ENCODE data around the gene GSG1L. TPM values are rescaled to one million over a fixed set of nuclear protein-coding genes. Genes with fewer than 3 reads are reported as not detected.

The GSG1L gene
- total and polyA plus RNA-seq, 2 experiments from 2014 or later: not detected

DNA sequence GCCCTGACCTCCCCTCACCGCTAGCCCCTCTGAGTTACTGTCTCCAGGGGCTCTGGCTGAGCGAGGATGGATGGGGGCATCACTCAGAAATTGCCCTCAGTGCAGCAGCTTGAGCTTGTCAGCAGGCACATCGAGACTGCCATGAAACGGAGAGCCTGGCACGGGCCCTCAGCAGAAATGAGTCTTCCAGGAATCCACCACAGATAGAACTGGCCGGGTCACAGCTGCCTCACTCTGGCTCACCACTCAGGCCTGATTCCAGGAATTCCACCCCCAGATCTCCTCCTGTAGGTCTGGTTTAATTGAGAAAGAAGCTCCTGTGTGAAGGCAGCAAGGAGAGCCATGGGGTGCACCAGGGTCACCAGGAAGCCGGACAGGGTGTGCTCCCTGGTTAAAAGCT lies 85.5 kb downstream of the GSG1L start:
- no peak for TF ChIP-seq CTCF (IDR thresholded peaks at IDR 0.05; ENCODE audit: poor library complexity)
- TF ChIP-seq EZH2 (IDR thresholded peaks at IDR 0.05; ENCODE audit: borderline replicate concordance): no peak
- TF ChIP-seq EZH2phosphoT487 (IDR thresholded peaks at IDR 0.05; ENCODE audit: low read depth, severe bottlenecking, unreplicated experiment): no peak
- H3K4me3 ChIP-seq: no peak overlapping the region

DNA sequence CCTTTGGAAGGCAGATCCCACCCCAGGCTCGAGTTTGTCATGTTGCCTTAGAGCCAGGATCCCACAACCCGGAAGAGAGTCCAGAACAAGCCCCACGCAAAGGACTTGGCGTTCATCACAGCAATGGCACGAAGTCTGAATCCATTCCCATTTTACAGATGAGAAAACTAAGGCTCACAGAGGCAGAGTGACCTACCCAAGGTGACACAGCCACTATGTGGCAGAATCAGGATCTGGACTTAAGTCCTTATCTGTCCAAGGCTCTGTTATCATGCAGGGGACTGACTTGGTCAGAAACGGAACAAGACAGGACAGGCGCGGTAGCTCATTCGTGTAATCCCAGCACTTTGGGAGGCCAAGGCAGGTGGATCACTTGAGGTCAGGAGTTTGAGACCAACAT lies 86.5 kb downstream of the GSG1L start:
- Histone ChIP-seq H3K4me3 (no peak overlapping the region), H3K9me3 (ENCODE audit: low read depth) (no peaks in the 10 kb centered on the region), H3K27me3 (no peaks in the 10 kb centered on the region), H3K4me2 (no peak overlapping the region), H3K9me2 (replicated peaks; ENCODE audit: insufficient read depth) (no peaks in the 10 kb centered on the region), H3K27ac (no peak overlapping the region), H3K79me2 (no peaks in the 10 kb centered on the region), H3K4me1 (ENCODE audit: insufficient read depth) (no peaks in the 10 kb centered on the region), H3K36me3 (replicated peaks; ENCODE audit: insufficient read depth, low read depth) (no peaks in the 10 kb centered on the region), H4K20me1 (ENCODE audit: insufficient read depth, poor library complexity, severe bottlenecking) (no peaks in the 10 kb centered on the region), H2AFZ (no peak overlapping the region)
- WGBS (ENCODE audit: low lambda C conversion rate, missing lambda C conversion rate): 87% methylated on average over 9 of the region's 9 CpGs
- TF ChIP-seq CTCF (IDR thresholded peaks at IDR 0.05; ENCODE audit: poor library complexity) (no peak), EZH2phosphoT487 (IDR thresholded peaks at IDR 0.05; ENCODE audit: low read depth, severe bottlenecking, unreplicated experiment) (no peak), EZH2 (IDR thresholded peaks at IDR 0.05; ENCODE audit: borderline replicate concordance) (no peak)
- no peak for DNase-seq (ENCODE audit: low spot score)

More for the DNA sequence above, 85.5 kb downstream of the GSG1L start:
- no peaks in the 10 kb centered on the region for H3K36me3 ChIP-seq (replicated peaks; ENCODE audit: insufficient read depth, low read depth)
- DNase-seq (ENCODE audit: low spot score): no peak
- no peaks in the 10 kb centered on the region for H3K9me3 ChIP-seq (ENCODE audit: low read depth)
- H3K4me1 ChIP-seq (ENCODE audit: insufficient read depth): no peaks in the 10 kb centered on the region
- H3K27me3 ChIP-seq: no peaks in the 10 kb centered on the region
- no peaks in the 10 kb centered on the region for H3K9me2 ChIP-seq (replicated peaks; ENCODE audit: insufficient read depth)
- H3K79me2 ChIP-seq: no peaks in the 10 kb centered on the region
- H3K27ac ChIP-seq: no peak overlapping the region
- H3K4me2 ChIP-seq: no peak overlapping the region
- H4K20me1 ChIP-seq (ENCODE audit: insufficient read depth, poor library complexity, severe bottlenecking): no peaks in the 10 kb centered on the region
- 68% methylated on average over 7 of the region's 7 CpGs for WGBS (ENCODE audit: low lambda C conversion rate, missing lambda C conversion rate)
- no peak overlapping the region for H2AFZ ChIP-seq

DNA sequence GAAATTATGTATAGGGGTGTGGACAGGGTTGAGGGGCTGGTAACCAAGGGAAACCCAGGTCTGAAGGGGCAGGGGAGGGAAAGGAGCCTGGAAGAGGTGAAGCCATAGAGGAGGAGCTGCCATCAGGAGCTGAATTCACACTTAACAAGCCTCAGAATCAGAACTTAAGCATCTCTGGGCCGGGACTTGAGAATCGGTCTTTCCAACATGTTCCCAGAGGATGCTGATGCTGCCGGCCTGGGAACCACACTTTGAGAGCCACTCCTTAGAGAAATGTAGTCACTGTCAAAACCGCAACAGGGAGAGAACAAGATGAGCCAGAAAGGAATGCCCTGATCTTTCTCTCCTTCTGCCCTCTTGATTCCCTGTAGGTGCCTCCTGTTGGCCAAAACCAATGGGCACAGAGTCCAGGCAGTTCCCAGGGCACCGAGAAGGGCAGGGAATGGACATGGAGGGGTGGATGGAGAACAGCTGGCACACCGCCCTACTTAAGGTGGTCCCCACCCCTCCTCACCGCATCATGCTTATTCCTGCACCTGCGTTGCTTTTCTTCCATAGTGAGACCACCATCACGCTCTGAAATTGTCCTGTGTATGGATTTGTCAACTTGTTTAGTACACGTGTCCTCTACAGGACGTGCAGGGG lies 88.5 kb downstream of the GSG1L start:
- no peak overlapping the region for H3K4me2 ChIP-seq
- no peaks in the 10 kb centered on the region for H4K20me1 ChIP-seq (ENCODE audit: insufficient read depth, poor library complexity, severe bottlenecking)
- no peak for DNase-seq (ENCODE audit: low spot score)
- H3K9me2 ChIP-seq (replicated peaks; ENCODE audit: insufficient read depth): no peaks in the 10 kb centered on the region
- no peaks in the 10 kb centered on the region for H3K9me3 ChIP-seq (ENCODE audit: low read depth)
- H3K27ac ChIP-seq: no peak overlapping the region
- no peak overlapping the region for H3K4me3 ChIP-seq
- H3K79me2 ChIP-seq: no peaks in the 10 kb centered on the region
- 89% methylated on average over 11 of the region's 11 CpGs for WGBS (ENCODE audit: low lambda C conversion rate, missing lambda C conversion rate)
- TF ChIP-seq EZH2 (IDR thresholded peaks at IDR 0.05; ENCODE audit: borderline replicate concordance) (no peak), CTCF (IDR thresholded peaks at IDR 0.05; ENCODE audit: poor library complexity) (no peak), EZH2phosphoT487 (IDR thresholded peaks at IDR 0.05; ENCODE audit: low read depth, severe bottlenecking, unreplicated experiment) (no peak)
- no peaks in the 10 kb centered on the region for H3K4me1 ChIP-seq (ENCODE audit: insufficient read depth)
- H3K27me3 ChIP-seq: no peaks in the 10 kb centered on the region
- no peak overlapping the region for H2AFZ ChIP-seq
- H3K36me3 ChIP-seq (replicated peaks; ENCODE audit: insufficient read depth, low read depth): no peaks in the 10 kb centered on the region
